Measurements from ENCODE around the gene ECI1. TPM values are rescaled to one million over a fixed set of nuclear protein-coding genes. Genes with fewer than 3 reads are reported as not detected.

The ECI1 gene
- total RNA-seq, 1 experiment from 2014 or later: 95.4 TPM

DNA sequence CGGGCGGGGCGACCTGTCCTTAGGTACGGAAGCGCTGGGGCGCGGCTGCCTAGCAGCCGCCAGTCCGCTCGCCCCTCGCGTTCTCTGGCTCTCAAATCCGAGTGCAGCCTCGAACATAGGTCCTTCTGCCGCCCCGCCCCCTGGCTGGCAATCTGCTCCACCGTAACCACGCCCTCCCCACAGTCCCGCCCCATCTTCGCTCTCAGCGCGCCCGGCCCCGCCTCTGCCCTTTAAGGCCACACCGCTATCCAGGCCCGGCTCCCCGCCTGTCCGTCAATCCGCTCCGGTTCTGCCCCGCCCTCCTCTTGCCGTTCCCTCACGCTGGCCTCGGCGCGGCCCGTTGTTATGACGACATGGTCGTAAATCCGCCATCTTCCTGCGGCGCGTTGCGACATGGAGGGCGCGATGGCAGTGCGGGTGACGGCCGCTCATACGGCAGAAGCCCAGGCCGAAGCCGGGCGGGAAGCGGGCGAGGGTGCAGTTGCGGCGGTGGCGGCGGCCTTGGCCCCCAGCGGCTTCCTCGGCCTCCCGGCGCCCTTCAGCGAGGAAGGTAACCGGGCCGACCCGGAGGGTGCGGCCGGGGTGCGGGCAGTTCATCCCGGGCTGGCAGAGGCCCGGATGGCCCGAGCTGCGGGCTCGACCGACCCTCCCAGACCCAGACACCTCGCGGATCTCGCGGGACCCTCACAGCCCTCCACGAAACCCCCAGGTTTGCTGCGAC is 28.0 kb downstream of the ECI1 start, which contains the start of gene E4F1:
TSS of gene E4F1 (plus strand) at position 371 of the 721 bp plus-strand sequence. CDS start at position 394, 23 bp downstream.
- Histone ChIP-seq H3K79me2 (ENCODE audit: insufficient read depth, low read length) (peaks cover 5% of the 10 kb centered on the region; the same call in 1 of the 2 replicates), H3K14ac (ENCODE audit: insufficient read depth, low read length) (peak within 1 kb of the TSS; percentile 36; the same call in 1 of the 2 replicates), H2BK12ac (ENCODE audit: insufficient read length, low read depth, low read length) (no peak within 1 kb of the TSS), H3K56ac (ENCODE audit: insufficient read length, low read depth, low read length) (no peak within 1 kb of the TSS), H2AK5ac (ENCODE audit: insufficient read length, low read length) (no peak within 1 kb of the TSS), H2BK5ac (ENCODE audit: insufficient read length, low read length) (no peak within 1 kb of the TSS), H4K91ac (ENCODE audit: insufficient read length, low read depth, low read length) (no peak within 1 kb of the TSS), H3K9ac (ENCODE audit: extremely low read depth, insufficient read length, low read length) (peak within 1 kb of the TSS; percentile 60), H3K27me3 (ENCODE audit: insufficient read depth, low read length) (no peaks in the 10 kb centered on the region; the same call in 1 of the 2 replicates), H2BK120ac (ENCODE audit: low read depth, low read length, poor library complexity, severe bottlenecking) (no peak within 1 kb of the TSS), H3K79me1 (ENCODE audit: insufficient read depth, low read depth, low read length, poor library complexity, severe bottlenecking) (no peaks in the 10 kb centered on the region), H3K4me2 (ENCODE audit: insufficient read depth, insufficient read length, low read length) (peak within 1 kb of the TSS; percentile 56), H3K18ac (ENCODE audit: insufficient read length, low read depth, low read length) (peak within 1 kb of the TSS; percentile 27), H4K20me1 (ENCODE audit: control insufficient read depth, insufficient read depth, insufficient read length) (no peaks in the 10 kb centered on the region), H3K4me1 (ENCODE audit: insufficient read depth, low read length) (no peaks in the 10 kb centered on the region), H4K5ac (ENCODE audit: insufficient read length, low read depth, low read length) (no peak within 1 kb of the TSS), H3T11ph (ENCODE audit: low read length) (no peak within 1 kb of the TSS), H3K23me2 (ENCODE audit: insufficient read length, low read depth, low read length, poor library complexity, severe bottlenecking) (no peaks in the 10 kb centered on the region), H3K9me3 (ENCODE audit: control insufficient read depth, low read depth, low read length) (no peaks in the 10 kb centered on the region), H4K8ac (replicated peaks; ENCODE audit: insufficient read length, low read depth, low read length) (no peak within 1 kb of the TSS), H2AFZ (ENCODE audit: low read length) (no peak within 1 kb of the TSS), H2BK15ac (ENCODE audit: low read depth, low read length) (no peak within 1 kb of the TSS), H3K23ac (ENCODE audit: insufficient read length, low read depth, low read length) (no peak within 1 kb of the TSS), H2BK20ac (ENCODE audit: low read depth, low read length, poor library complexity, severe bottlenecking) (no peak within 1 kb of the TSS), H3K4ac (ENCODE audit: low read depth, low read length) (no peak within 1 kb of the TSS), H3K27ac (ENCODE audit: insufficient read length, low read depth, low read length) (no peak within 1 kb of the TSS)
- Mint-ChIP-seq H3K27ac (peak within 1 kb of the TSS in 2 of 3 experiments; percentile 55 to 75; a peak in 3 of 7 replicates), H3K9me3 (no peaks in the 10 kb centered on the region), H3K4me1 (peaks cover 3% of the 10 kb centered on the region in 2 experiments; a peak in 2 of 4 replicates), H3K27me3 (ENCODE audit: low read depth) (no peaks in the 10 kb centered on the region), H3K36me3 (ENCODE audit: insufficient read depth in 1 of 3, low read depth in 3 of 3) (peaks cover 0 to 3% (median 0%) of the 10 kb centered on the region in 3 experiments; a peak in 3 of 7 replicates), H3K4me3 (peak within 1 kb of the TSS; percentile 80 to 84)
- no CpG with 5 or more reads among the region's 82 CpGs for WGBS (ENCODE audit: extremely low coverage, insufficient read length, low lambda C conversion rate)
- DNase-seq: peak; percentile 100
- TF ChIP-seq, protein P1, sequence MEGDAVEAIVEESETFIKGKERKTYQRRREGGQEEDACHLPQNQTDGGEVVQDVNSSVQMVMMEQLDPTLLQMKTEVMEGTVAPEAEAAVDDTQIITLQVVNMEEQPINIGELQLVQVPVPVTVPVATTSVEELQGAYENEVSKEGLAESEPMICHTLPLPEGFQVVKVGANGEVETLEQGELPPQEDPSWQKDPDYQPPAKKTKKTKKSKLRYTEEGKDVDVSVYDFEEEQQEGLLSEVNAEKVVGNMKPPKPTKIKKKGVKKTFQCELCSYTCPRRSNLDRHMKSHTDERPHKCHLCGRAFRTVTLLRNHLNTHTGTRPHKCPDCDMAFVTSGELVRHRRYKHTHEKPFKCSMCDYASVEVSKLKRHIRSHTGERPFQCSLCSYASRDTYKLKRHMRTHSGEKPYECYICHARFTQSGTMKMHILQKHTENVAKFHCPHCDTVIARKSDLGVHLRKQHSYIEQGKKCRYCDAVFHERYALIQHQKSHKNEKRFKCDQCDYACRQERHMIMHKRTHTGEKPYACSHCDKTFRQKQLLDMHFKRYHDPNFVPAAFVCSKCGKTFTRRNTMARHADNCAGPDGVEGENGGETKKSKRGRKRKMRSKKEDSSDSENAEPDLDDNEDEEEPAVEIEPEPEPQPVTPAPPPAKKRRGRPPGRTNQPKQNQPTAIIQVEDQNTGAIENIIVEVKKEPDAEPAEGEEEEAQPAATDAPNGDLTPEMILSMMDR (conservative IDR thresholded peaks at IDR 0.05): no peak
